ENCODE results near the gene VAC14.

GRCh38 chr16:70725912-70726828 is 74.8 kb downstream of the VAC14 start:
- no peak for TF ChIP-seq POLR2A (IDR thresholded peaks at IDR 0.05)
- TF ChIP-seq, protein P1, sequence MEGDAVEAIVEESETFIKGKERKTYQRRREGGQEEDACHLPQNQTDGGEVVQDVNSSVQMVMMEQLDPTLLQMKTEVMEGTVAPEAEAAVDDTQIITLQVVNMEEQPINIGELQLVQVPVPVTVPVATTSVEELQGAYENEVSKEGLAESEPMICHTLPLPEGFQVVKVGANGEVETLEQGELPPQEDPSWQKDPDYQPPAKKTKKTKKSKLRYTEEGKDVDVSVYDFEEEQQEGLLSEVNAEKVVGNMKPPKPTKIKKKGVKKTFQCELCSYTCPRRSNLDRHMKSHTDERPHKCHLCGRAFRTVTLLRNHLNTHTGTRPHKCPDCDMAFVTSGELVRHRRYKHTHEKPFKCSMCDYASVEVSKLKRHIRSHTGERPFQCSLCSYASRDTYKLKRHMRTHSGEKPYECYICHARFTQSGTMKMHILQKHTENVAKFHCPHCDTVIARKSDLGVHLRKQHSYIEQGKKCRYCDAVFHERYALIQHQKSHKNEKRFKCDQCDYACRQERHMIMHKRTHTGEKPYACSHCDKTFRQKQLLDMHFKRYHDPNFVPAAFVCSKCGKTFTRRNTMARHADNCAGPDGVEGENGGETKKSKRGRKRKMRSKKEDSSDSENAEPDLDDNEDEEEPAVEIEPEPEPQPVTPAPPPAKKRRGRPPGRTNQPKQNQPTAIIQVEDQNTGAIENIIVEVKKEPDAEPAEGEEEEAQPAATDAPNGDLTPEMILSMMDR (IDR thresholded peaks at IDR 0.05): no peak

Data from Peyer's patch (tissue), 4 donors.